Measurements from ENCODE around the gene SARS2. TPM values are rescaled to one million over a fixed set of nuclear protein-coding genes. Genes with fewer than 3 reads are reported as not detected.

Gene SARS2
- total RNA-seq, 4 donors from 2014 or later = 26.6 to 52.0 (median 37.8) TPM

DNA sequence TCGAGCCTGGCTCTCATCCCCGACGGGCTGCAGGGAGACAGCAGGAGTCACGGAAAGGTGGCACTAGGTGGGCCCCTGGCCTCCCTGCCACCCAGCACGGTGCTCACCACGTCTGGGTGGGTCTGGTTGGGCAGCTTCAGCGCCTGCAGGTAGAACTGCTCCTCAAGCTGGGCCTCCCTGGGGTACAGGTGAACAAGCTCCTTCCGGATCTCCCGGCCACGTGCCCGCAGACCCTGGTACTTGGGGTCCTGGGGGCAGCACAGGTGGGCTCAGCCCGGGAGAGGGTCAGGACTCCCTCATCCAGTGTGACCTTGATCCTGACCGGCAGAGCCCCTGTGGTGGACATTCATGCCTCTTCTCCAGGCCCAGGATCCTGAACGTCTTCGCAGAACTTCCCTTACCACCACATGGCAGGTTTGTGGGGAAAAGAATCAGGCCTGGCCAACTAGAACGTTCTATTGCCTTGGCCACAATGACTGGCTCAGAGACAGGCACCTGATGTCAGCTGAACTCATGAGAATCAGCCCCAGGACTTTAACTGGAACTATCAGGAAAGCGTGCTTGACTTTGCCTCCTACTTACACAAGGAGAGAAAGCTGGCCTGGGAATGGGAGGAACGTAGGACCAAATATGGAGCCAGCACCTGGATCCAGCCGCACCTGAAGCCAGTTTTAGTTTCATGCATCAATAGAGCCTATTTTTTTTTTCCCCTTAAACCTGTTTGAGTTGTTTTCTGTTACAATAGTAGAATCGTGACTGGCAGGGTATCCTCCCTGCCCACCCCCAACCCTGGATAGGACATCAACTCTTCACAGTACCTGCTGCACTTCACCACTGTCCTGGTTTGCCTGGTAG lies 8.9 kb downstream of the SARS2 start:
- Histone ChIP-seq H3K27me3 (no peaks in the 10 kb centered on the region), H3K9me3 (no peaks in the 10 kb centered on the region), H3K27ac (no peak overlapping the region), H3K4me3 (replicated peaks in 1 of 3) (no peak overlapping the region), H3K36me3 (peaks cover 6 to 25% of the 10 kb centered on the region in 2 donors), H3K4me1 (no peaks in the 10 kb centered on the region)
- DNase-seq = no peak
- TF ChIP-seq, protein P1, sequence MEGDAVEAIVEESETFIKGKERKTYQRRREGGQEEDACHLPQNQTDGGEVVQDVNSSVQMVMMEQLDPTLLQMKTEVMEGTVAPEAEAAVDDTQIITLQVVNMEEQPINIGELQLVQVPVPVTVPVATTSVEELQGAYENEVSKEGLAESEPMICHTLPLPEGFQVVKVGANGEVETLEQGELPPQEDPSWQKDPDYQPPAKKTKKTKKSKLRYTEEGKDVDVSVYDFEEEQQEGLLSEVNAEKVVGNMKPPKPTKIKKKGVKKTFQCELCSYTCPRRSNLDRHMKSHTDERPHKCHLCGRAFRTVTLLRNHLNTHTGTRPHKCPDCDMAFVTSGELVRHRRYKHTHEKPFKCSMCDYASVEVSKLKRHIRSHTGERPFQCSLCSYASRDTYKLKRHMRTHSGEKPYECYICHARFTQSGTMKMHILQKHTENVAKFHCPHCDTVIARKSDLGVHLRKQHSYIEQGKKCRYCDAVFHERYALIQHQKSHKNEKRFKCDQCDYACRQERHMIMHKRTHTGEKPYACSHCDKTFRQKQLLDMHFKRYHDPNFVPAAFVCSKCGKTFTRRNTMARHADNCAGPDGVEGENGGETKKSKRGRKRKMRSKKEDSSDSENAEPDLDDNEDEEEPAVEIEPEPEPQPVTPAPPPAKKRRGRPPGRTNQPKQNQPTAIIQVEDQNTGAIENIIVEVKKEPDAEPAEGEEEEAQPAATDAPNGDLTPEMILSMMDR (IDR thresholded peaks at IDR 0.05) = no peak
- TF ChIP-seq POLR2A (IDR thresholded peaks at IDR 0.05) = no peak
- WGBS, 2 donors = 87 to 92% methylated on average over 5 to 13 of the region's 20 CpGs
- intact Hi-C loops (cut with DNase I) = loop anchor here (10.0 kb wide), 2 partner anchors 287 to 517 kb away; partner anchors contain the start of gene FAM98C

DNA sequence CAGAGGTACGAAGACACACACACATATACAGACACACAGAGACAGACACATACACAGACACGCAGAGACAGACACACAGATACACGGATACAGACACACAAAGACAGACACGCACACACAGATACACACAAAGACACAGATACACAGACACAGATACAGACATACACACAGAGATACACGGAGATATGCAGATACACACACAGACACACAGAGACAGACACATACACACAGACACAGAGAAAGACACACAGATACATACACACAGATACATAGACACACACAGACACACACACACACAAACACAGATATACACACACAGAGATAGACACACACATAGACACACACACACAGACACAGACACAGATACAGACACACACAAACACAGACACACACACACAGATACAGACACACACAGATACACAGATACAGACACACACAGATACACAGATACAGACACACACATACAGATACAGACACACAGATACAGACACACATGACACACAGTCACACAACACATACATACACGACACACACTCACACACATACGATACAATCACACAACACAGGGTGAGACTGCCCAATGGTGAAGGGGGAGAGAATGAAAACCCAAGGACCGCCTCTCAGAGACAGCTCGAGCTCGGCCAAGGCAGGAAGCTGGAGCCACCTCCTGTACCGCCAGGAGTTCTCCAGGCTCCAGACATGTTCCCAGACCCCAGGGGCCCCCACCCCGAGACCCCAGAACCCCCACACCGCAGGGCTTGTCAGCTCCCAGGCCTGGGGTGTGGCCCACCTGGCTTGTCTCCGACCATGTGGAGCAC lies 9.8 kb downstream of the SARS2 start:
- TF ChIP-seq, protein P1 (IDR thresholded peaks at IDR 0.05) = no peak
- TF ChIP-seq POLR2A (IDR thresholded peaks at IDR 0.05) = no peak

GRCh38 chr19:38919837-38920601 lies 10.5 kb downstream of the SARS2 start:
- DNase-seq = no peak
- Histone ChIP-seq H3K4me3 (replicated peaks in 1 of 3) (no peak overlapping the region), H3K4me1 (no peaks in the 10 kb centered on the region), H3K27me3 (no peaks in the 10 kb centered on the region), H3K9me3 (no peaks in the 10 kb centered on the region), H3K36me3 (peaks cover 6 to 16% of the 10 kb centered on the region in 2 donors), H3K27ac (no peak overlapping the region)
- TF ChIP-seq, protein P1 (IDR thresholded peaks at IDR 0.05) = no peak
- TF ChIP-seq POLR2A (IDR thresholded peaks at IDR 0.05) = no peak
- 63 to 70% methylated on average over 17 to 21 of the region's 21 CpGs for WGBS, 2 donors
- intact Hi-C loops (cut with DNase I) = loop anchor here (10.0 kb wide), 2 partner anchors 285 to 515 kb away; partner anchors contain the start of gene FAM98C

More for the DNA sequence above, 9.8 kb downstream of the SARS2 start:
- Histone ChIP-seq H3K27ac (no peak overlapping the region), H3K27me3 (no peaks in the 10 kb centered on the region), H3K9me3 (no peaks in the 10 kb centered on the region), H3K4me1 (no peaks in the 10 kb centered on the region), H3K36me3 (peaks cover 6 to 24% of the 10 kb centered on the region in 2 donors), H3K4me3 (replicated peaks in 1 of 3) (no peak overlapping the region)
- no peak for DNase-seq
- WGBS, 2 donors = 64 to 83% methylated on average over 9 to 10 of the region's 14 CpGs
- intact Hi-C loops (cut with DNase I) = loop anchor here (10.0 kb wide), 2 partner anchors 286 to 516 kb away; partner anchors contain the start of gene FAM98C

GRCh38 chr19:38918526-38918925 lies 12.0 kb downstream of the SARS2 start:
- Histone ChIP-seq H3K27ac (no peak overlapping the region), H3K36me3 (peaks cover 6% of the 10 kb centered on the region in 2 donors), H3K4me3 (replicated peaks in 1 of 3) (no peak overlapping the region), H3K27me3 (no peaks in the 10 kb centered on the region), H3K9me3 (no peaks in the 10 kb centered on the region), H3K4me1 (no peaks in the 10 kb centered on the region)
- TF ChIP-seq, protein P1 (IDR thresholded peaks at IDR 0.05) = no peak
- TF ChIP-seq POLR2A (IDR thresholded peaks at IDR 0.05) = no peak
- intact Hi-C loops (cut with DNase I) = no loop called here
- 88 to 93% methylated on average over 6 to 10 of the region's 10 CpGs for WGBS, 2 donors
- no peak for DNase-seq
